Measurements from ENCODE around the gene MAP7. TPM values are rescaled to one million over a fixed set of nuclear protein-coding genes. Genes with fewer than 3 reads are reported as not detected.
"Not testable (repeated sequence)": the region's sequence is repeated elsewhere in the genome, so short reads cannot be mapped to it uniquely, and the experiment has no call there.

Gene MAP7
- total RNA-seq, 2 experiments from 2014 or later: 2.1 to 2.3 TPM

- Mint-ChIP-seq H3K27ac (no peak overlapping the region), H3K27me3 (peaks cover 2% of the 10 kb centered on the region), H3K36me3 (ENCODE audit: low read depth) (no peaks in the 10 kb centered on the region), H3K4me1 (peaks cover 3% of the 10 kb centered on the region), H3K9me3 (no peaks in the 10 kb centered on the region), H3K4me3 (no peak overlapping the region)
- DNase-seq: no peak
- POLR2A ChIA-PET: no interaction called here
- CTCF ChIA-PET: no interaction called here
Observed at GRCh38 chr6:136312975-136313374, 237.2 kb downstream of the MAP7 start.

GRCh38 chr6:136309729-136310311 is 240.4 kb downstream of the MAP7 start:
- no peak overlapping the region for H3K4me3 Mint-ChIP-seq
- no peak for DNase-seq
- ChIA-PET POLR2A (interaction anchor here (0.6 kb wide), 1 partner anchor 16 kb away, joined by 3 read pairs; no protein-coding TSS in a partner anchor), CTCF (no interaction called here)
- no peaks in the 10 kb centered on the region for H3K4me1 Mint-ChIP-seq
- H3K27ac Mint-ChIP-seq: no peak overlapping the region
- H3K36me3 Mint-ChIP-seq (ENCODE audit: low read depth): no peaks in the 10 kb centered on the region
- H3K27me3 Mint-ChIP-seq: peaks cover 2% of the 10 kb centered on the region
- H3K9me3 Mint-ChIP-seq: no peaks in the 10 kb centered on the region

- peaks cover 2% of the 10 kb centered on the region for H3K27me3 Mint-ChIP-seq
- no peak for DNase-seq
- ChIA-PET CTCF (no interaction called here), POLR2A (no interaction called here)
- no peaks in the 10 kb centered on the region for H3K9me3 Mint-ChIP-seq
- no peaks in the 10 kb centered on the region for H3K4me1 Mint-ChIP-seq
- no peaks in the 10 kb centered on the region for H3K36me3 Mint-ChIP-seq (ENCODE audit: low read depth)
- H3K4me3 Mint-ChIP-seq: no peak overlapping the region
- no peak overlapping the region for H3K27ac Mint-ChIP-seq
Observed at GRCh38 chr6:136309171-136309570, 241.1 kb downstream of the MAP7 start.

GRCh38 chr6:136308469-136308868 is 241.8 kb downstream of the MAP7 start:
- POLR2A ChIA-PET; H3K4me3 Mint-ChIP-seq; H3K9me3 Mint-ChIP-seq; H3K36me3 Mint-ChIP-seq (ENCODE audit: low read depth); H3K27ac Mint-ChIP-seq; H3K4me1 Mint-ChIP-seq; H3K27me3 Mint-ChIP-seq; DNase-seq: not testable (repeated sequence)
- CTCF ChIA-PET: interaction anchor here (0.6 kb wide), 1 partner anchor 1032 kb away, joined by 3 read pairs; no protein-coding TSS in a partner anchor

GRCh38 chr6:136307351-136307750 is 242.9 kb downstream of the MAP7 start:
- Mint-ChIP-seq H3K36me3 (ENCODE audit: low read depth) (no peaks in the 10 kb centered on the region), H3K27ac (no peak overlapping the region), H3K4me3 (no peak overlapping the region), H3K4me1 (no peaks in the 10 kb centered on the region), H3K27me3 (no peaks in the 10 kb centered on the region), H3K9me3 (no peaks in the 10 kb centered on the region)
- no peak for DNase-seq
- ChIA-PET CTCF (no interaction called here), POLR2A (no interaction called here)

GRCh38 chr6:136306466-136306865 is 243.8 kb downstream of the MAP7 start:
- no peak overlapping the region for H3K27ac Mint-ChIP-seq
- H3K27me3 Mint-ChIP-seq: no peaks in the 10 kb centered on the region
- no peaks in the 10 kb centered on the region for H3K4me1 Mint-ChIP-seq
- H3K4me3 Mint-ChIP-seq: no peak overlapping the region
- CTCF ChIA-PET: no interaction called here
- no peaks in the 10 kb centered on the region for H3K36me3 Mint-ChIP-seq (ENCODE audit: low read depth)
- POLR2A ChIA-PET: no interaction called here
- DNase-seq: no peak
- H3K9me3 Mint-ChIP-seq: no peaks in the 10 kb centered on the region

GRCh38 chr6:136304410-136304809 is 245.8 kb downstream of the MAP7 start:
- Mint-ChIP-seq H3K4me1 (no peaks in the 10 kb centered on the region), H3K4me3 (no peak overlapping the region), H3K27me3 (no peaks in the 10 kb centered on the region), H3K36me3 (ENCODE audit: low read depth) (no peaks in the 10 kb centered on the region), H3K9me3 (no peaks in the 10 kb centered on the region), H3K27ac (no peak overlapping the region)
- DNase-seq: no peak
- POLR2A ChIA-PET: interaction anchor here (1.3 kb wide), 1 partner anchor 14 kb away, joined by 4 read pairs; the partner anchor contains the start of gene BCLAF1
- CTCF ChIA-PET: interaction anchor here (0.6 to 1.5 kb wide), 2 partner anchors 9 to 38 kb away, joined by 3 read pairs; no protein-coding TSS in a partner anchor

- CTCF ChIA-PET: interaction anchor here (0.9 to 1.5 kb wide), 2 partner anchors 8 to 13 kb away, joined by 3 read pairs; partner anchors contain the start of gene BCLAF1
- Mint-ChIP-seq H3K27ac (no peak overlapping the region), H3K4me3 (no peak overlapping the region), H3K9me3 (no peaks in the 10 kb centered on the region), H3K4me1 (no peaks in the 10 kb centered on the region), H3K36me3 (ENCODE audit: low read depth) (no peaks in the 10 kb centered on the region), H3K27me3 (no peaks in the 10 kb centered on the region)
- POLR2A ChIA-PET: interaction anchor here (1.3 kb wide), 1 partner anchor 13 kb away, joined by 4 read pairs; the partner anchor contains the start of gene BCLAF1
- no peak for DNase-seq
Observed at GRCh38 chr6:136303516-136303915, 246.7 kb downstream of the MAP7 start.

GRCh38 chr6:136294621-136295020 is 255.6 kb downstream of the MAP7 start:
- Mint-ChIP-seq H3K27ac (no peak overlapping the region), H3K9me3 (no peaks in the 10 kb centered on the region), H3K4me3 (no peak overlapping the region), H3K36me3 (ENCODE audit: low read depth) (peaks cover 4% of the 10 kb centered on the region), H3K27me3 (no peaks in the 10 kb centered on the region), H3K4me1 (peaks cover 20% of the 10 kb centered on the region)
- DNase-seq: no peak
- CTCF ChIA-PET: no interaction called here
- POLR2A ChIA-PET: no interaction called here

Other genes starting within 250 kb of the MAP7 start
- gene MAP3K5, start 242.1 kb upstream of the MAP7 start, total RNA-seq: 10 to 100 TPM; 23.4 to 24.0 TPM

Data from activated CD4-positive, alpha-beta T cell treated with anti-CD3 and anti-CD28 coated beads, Interleukin-2, amount 10 ng/mL, durations not matched to agents 7 days and 5 days (primary cell).